Measurements from ENCODE around the gene TMX1. TPM values are rescaled to one million over a fixed set of nuclear protein-coding genes. Genes with fewer than 3 reads are reported as not detected.

TMX1 gene
- total RNA-seq, 2 donors from 2014 or later = 15.5 to 17.9 TPM

- Histone ChIP-seq H3K27ac (no peak overlapping the region), H3K27me3 (no peaks in the 10 kb centered on the region), H3K9me3 (no peaks in the 10 kb centered on the region), H3K4me3 (no peak overlapping the region), H3K36me3 (replicated peaks in 1 of 2; ENCODE audit: insufficient read depth in 1 of 2, low read depth in 2 of 2) (no peaks in the 10 kb centered on the region), H3K4me1 (peaks cover 4% of the 10 kb centered on the region)
- ATAC-seq = no peak
- TF ChIP-seq POLR2A (IDR thresholded peaks at IDR 0.05) (no peak), CTCF (IDR thresholded peaks at IDR 0.05) (no peak)
- 56 to 78% methylated on average over 6 of the region's 6 CpGs for WGBS, 2 donors
- intact Hi-C loops (cut with DNase I) = loop anchor here (10.0 kb wide), 1 partner anchor 349 kb away; no protein-coding TSS in a partner anchor
- DNase-seq = no peak
These were observed 55.7 kb downstream of the TMX1 start for GRCh38 chr14:51295646-51296263.

- intact Hi-C loops (cut with DNase I) = loop anchor here (10.0 kb wide), 1 partner anchor 348 kb away; no protein-coding TSS in a partner anchor
- no peaks in the 10 kb centered on the region for H3K9me3 ChIP-seq
- DNase-seq (no peak), ATAC-seq (no peak)
- no peaks in the 10 kb centered on the region for H3K27me3 ChIP-seq
- no peak for TF ChIP-seq POLR2A (IDR thresholded peaks at IDR 0.05)
- no peak for TF ChIP-seq CTCF (IDR thresholded peaks at IDR 0.05)
- H3K27ac ChIP-seq = no peak overlapping the region
- no peak overlapping the region for H3K4me3 ChIP-seq
- H3K4me1 ChIP-seq = peaks cover 4% of the 10 kb centered on the region
- H3K36me3 ChIP-seq (replicated peaks in 1 of 2; ENCODE audit: insufficient read depth in 1 of 2, low read depth in 2 of 2) = no peaks in the 10 kb centered on the region
- 85 to 87% methylated on average over 3 of the region's 3 CpGs for WGBS, 2 donors
These were observed 57.0 kb downstream of the TMX1 start for GRCh38 chr14:51297066-51297465.

- ATAC-seq (no peak), DNase-seq (no peak)
- WGBS, 2 donors = 44 to 83% methylated on average over 1 of the region's 1 CpG
- TF ChIP-seq POLR2A (IDR thresholded peaks at IDR 0.05) (no peak), CTCF (IDR thresholded peaks at IDR 0.05) (no peak)
- intact Hi-C loops (cut with DNase I) = loop anchor here (10.0 kb wide), 1 partner anchor 346 kb away; no protein-coding TSS in a partner anchor
- no peaks in the 10 kb centered on the region for H3K36me3 ChIP-seq (replicated peaks in 1 of 2; ENCODE audit: insufficient read depth in 1 of 2, low read depth in 2 of 2)
- no peaks in the 10 kb centered on the region for H3K27me3 ChIP-seq
- no peak overlapping the region for H3K4me3 ChIP-seq
- no peaks in the 10 kb centered on the region for H3K9me3 ChIP-seq
- H3K4me1 ChIP-seq = no peaks in the 10 kb centered on the region
- H3K27ac ChIP-seq = no peak overlapping the region
These were observed 58.8 kb downstream of the TMX1 start for GRCh38 chr14:51298895-51299294.

- no peak for DNase-seq
- H3K27ac ChIP-seq = no peak overlapping the region
- no peak for ATAC-seq
These were observed 62.4 kb downstream of the TMX1 start for GRCh38 chr14:51302295-51303030.

GRCh38 chr14:51304438-51304837, 64.4 kb downstream of the TMX1 start:
- no peak for ATAC-seq

More at GRCh38 chr14:51302295-51303030, 62.4 kb downstream of the TMX1 start:
- no peak for TF ChIP-seq POLR2A (IDR thresholded peaks at IDR 0.05)
- Histone ChIP-seq H3K9me3 (no peaks in the 10 kb centered on the region), H3K4me1 (no peaks in the 10 kb centered on the region), H3K4me3 (no peak overlapping the region), H3K27me3 (no peaks in the 10 kb centered on the region), H3K36me3 (replicated peaks in 1 of 2; ENCODE audit: insufficient read depth in 1 of 2, low read depth in 2 of 2) (no peaks in the 10 kb centered on the region)
- WGBS, 2 donors = 74 to 79% methylated on average over 3 of the region's 3 CpGs
- intact Hi-C loops (cut with DNase I) = no loop called here

More at GRCh38 chr14:51304438-51304837, 64.4 kb downstream of the TMX1 start:
- no peak for DNase-seq
- Histone ChIP-seq H3K9me3 (no peaks in the 10 kb centered on the region), H3K27me3 (no peaks in the 10 kb centered on the region), H3K36me3 (replicated peaks in 1 of 2; ENCODE audit: insufficient read depth in 1 of 2, low read depth in 2 of 2) (no peaks in the 10 kb centered on the region), H3K4me3 (no peak overlapping the region), H3K4me1 (no peaks in the 10 kb centered on the region), H3K27ac (no peak overlapping the region)
- TF ChIP-seq POLR2A (IDR thresholded peaks at IDR 0.05) = no peak
- no peak for TF ChIP-seq CTCF (IDR thresholded peaks at IDR 0.05)
- WGBS, 2 donors = 88 to 90% methylated on average over 5 of the region's 5 CpGs
- intact Hi-C loops (cut with DNase I) = no loop called here
